ENCODE results near the gene DUSP28.
A peak's percentile ranks its signal among the peaks of the same experiment; 100 is the strongest.
"Not testable (repeated sequence)": the region's sequence is repeated elsewhere in the genome, so short reads cannot be mapped to it uniquely, and the experiment has no call there.

DUSP28 gene

DNA sequence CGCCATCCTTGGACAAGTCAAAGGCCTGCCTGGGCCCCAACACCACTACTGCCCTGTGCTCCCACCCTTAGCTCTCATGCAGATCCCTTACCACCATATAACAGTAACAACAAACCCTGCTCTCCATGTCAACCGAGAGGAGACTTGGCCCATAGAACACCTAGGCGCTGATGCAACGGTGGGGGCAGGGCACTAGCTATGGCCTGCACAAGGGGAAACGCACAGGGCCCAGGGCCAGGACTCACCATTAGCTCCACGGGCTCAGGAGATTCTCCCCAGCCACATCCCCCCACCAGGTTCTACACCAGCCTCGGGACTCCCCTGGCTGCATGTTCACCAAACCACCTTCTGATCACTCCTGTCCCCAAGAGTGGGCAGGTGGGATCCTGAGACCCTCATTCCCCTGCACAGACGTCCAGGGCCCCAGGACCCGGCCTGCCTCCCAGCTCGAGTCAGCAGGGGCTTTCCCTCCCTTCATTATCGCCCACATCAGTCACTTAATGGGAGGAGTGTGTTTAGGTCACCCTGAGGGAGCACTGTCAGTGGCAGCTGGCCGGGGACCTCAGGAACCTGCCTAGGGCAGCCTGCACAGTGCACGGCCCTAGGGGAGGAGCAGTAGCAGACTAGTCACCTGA, 31.6 kb upstream of the DUSP28 start:
- DNase-seq: no peak

DNA sequence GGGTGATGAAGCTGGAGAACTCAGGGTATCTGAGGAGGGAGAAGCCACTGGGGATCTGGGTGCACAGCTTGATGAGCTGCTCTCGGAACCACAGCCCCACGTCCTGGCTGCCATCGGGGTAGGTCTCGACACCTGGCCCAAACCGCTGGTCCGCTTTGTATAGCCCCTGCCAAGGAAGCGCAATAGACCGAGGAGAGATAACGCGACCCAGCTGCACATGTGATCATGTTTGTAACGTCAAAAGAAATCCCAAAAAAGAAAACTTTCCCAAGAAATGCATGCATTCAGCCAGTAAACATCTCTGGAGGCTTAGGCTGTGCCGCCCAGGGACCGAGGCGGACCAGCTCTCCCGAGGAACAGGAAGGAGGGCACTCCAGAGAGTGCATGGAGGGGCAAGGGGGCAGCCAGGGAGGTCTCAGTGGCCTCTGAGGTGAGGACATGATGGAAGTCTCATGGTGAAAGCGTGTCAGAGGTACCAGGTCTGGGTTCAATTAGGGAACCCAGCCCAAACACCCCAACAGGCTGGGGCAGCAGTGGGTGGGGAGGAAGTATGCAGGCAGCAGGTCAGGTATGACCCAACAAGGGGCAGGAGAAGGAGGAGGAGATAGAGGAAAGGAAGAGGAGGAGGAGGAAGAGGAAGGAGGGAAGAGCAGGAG, 30.7 kb upstream of the DUSP28 start:
- no peak for DNase-seq

DNA sequence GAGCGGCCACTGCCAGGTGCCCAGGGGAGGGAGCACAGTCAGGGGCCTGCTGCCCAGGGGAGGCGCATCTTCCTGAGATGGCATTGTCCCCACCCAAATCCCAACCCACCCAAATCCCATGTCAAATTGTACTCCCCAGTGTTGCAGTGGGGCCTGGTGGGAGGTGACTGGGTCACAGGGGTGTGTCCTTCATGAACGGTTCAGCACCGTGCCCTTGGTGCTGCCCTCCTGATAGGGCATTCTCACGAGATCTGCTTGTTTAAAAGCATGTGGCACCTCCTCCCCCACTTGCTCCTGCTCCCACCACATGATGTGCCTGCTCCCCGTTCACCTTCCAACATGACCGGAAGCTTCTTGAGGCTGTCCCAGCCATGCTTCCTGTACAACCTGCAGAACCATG, 30.0 kb upstream of the DUSP28 start:
- no peak for DNase-seq

DNA sequence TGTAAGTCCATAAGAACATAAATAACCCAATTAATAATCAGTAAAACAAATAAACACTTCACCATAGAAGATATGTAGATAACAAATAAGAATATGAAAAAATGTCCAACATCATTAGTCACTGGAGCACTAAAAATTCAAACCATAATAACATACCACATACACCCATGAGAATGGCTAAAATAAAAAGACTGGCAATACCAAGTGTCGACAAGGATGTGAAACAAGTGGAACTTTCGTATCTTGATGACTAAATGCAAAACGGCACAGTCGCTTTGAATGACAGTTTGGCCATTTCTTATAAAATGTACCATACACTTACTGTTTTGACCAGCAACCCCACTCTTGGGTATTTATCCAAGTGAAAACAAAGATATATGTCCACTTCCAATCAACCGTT, 29.1 kb upstream of the DUSP28 start:
- DNase-seq: no peak

DNA sequence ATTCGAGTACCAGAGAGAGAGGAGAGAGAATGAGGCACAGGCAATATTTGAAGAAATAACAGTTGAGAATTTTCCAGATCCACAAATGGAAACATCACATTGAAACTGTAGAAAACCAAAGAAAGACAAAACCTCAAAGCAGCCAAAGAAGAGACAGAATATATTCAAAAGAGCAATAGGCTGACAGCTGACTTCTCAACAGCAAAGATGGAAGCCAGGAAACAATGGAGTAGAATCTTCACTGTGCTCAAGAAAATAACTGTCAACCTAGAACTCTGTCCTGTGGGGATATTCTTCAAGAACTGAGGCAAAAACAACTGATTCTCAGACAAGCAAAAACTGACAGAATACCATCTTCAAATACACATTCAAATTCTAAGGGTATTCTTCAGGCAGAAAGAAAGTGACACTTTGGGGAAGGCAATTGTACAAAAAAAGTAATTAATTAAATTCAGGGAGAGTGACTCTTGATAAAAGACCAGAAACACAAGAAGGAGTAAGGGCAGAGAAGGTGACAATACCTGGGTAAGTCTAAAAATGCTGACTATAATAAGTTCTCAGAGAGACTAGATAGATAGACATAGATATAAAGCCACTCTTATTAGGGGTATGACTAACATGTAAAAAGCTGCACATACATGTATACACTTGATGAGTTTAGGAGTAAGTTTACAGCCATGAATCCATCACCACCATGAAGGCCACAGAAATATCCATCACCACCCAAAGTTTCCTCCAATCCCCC, 28.0 kb upstream of the DUSP28 start:
- DNase-seq: no peak

DNA sequence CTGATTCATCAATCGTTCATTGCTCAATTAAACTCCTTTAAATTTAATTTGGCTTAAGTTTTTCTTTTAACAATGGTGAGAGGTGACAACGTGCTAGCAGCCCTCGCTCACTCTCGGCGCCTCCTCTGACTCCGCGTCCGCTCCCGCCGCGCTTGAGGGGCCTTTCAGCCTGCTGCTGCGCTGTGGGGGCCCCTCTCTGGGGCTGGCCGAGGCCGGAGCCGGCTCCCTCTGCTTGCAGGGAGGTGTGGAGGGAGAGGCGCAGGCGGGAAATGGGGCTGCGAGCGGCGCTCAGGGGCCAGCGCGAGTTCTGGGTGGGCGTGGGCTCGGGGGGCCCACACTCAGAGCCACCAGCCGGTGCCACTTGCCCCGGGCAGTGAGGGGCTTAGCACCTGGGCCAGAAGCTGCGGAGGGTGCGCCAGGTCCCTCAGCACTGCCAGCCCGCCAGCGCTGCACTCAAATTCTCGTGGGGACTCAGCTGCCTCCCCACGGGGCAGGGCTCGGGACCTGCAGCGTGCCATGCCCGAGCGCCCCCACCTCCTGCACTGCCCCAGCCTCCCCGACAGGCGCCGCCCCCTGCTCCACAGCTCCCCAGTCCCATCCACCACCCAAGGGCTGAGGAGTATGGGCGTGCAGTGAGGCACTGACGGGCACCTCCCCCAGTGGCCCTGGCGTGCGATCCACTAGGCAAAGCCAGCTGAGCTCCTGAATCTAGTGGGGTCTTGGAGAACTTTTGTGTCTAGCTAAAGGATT, 22.0 kb upstream of the DUSP28 start:
- DNase-seq: no peak

DNA sequence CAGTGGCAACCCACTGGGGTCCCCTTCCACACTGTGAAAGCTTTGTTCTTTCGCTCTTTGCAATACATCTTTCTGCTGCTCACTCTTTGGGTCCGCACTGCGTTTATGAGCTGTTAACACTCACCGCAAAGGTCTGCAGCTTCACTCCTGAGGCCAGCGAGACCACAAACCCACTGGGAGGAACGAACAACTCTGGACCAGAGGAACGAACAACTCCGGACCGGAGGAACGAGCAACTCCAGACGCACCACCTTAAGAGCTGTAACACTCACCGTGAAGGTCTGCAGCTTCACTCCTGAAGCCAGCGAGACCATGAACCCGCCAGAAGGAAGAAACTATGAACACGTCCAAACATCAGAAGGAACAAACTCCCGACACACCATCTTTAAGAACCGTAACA, 21.1 kb upstream of the DUSP28 start:
- not testable (repeated sequence) for DNase-seq

DNA sequence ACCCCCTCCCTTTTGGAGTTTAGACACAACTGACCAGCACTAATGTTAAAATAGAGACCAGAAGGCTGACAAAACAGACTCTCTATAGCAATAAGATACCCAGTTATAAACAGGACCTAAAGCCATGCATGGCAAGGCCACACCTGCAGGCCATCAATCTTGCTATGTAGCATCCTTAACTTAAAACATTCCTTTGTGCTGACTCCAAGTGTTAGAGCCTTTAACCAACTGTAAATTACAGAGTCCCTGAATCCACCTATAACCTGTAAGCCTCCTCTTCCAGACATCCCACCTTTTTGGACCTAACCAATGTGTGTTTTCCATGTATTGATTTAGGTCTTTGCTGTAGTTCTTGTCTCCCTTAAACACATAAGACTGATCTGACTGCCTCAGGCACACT, 20.3 kb upstream of the DUSP28 start:
- DNase-seq: no peak

DNA sequence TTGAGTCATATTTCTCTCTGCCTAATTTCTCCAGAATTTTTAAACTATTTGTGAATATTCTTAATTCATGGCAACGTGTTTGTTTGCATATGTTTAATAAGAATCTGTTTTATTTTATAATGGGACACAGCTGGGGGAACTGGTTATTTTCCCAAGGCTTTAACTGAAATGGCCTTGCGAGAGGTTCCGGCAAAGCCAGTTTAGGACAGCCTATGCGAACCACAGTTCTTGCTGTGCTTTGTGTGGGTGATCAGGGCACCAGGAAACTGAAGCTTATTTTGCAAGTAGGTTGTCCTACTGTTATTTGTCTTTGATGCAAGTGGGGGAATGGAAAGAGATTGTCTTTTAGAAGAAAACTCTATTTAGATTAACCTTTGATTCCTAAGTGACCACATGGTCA, 8.9 kb upstream of the DUSP28 start:
- no peak for DNase-seq

DNA sequence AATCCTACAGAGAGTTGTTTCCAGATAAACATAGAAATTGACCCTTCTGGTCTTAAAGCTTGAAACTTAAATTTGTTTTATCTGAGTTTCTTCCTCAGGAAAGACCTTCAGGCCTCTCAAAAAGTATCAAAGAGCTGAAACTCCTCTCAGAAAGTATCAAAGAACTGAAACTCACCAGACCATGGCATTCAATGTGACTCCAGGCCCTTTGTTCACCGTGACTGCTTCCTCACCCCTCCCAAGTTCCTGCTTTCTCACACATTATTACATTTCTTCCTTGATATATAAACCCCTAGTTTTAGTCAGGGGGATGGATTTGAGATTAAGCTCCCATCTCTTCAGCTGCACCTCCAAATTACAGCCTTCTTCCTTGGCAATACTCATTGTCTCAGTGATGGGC, 8.3 kb upstream of the DUSP28 start:
- no peak for DNase-seq

DNA sequence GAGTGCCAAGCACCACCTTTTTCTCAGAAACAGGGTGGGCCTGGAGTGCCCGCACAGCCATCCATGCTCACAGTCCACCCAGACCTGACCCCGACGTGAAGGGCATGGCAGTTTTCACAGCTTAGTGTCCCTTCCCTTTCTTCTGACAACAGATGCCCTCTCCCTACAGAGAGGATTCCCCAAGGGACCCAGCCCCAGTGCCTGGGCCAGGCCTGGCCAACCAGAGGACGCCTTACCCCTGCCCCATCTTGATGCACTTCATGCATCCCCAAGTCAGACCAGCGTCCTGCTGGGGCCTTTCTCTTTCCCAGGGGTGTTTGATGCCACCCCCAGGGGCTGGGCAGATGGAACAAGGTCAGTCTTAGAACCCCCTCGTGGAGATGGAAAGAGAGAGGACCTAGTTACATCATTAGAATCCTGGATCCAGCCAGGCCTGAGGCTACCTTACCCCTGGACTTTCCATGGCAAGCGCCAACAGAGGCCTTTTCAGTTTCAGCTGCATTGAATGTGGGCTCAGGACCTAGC, 6.1 kb upstream of the DUSP28 start:
- DNase-seq: no peak

DNA sequence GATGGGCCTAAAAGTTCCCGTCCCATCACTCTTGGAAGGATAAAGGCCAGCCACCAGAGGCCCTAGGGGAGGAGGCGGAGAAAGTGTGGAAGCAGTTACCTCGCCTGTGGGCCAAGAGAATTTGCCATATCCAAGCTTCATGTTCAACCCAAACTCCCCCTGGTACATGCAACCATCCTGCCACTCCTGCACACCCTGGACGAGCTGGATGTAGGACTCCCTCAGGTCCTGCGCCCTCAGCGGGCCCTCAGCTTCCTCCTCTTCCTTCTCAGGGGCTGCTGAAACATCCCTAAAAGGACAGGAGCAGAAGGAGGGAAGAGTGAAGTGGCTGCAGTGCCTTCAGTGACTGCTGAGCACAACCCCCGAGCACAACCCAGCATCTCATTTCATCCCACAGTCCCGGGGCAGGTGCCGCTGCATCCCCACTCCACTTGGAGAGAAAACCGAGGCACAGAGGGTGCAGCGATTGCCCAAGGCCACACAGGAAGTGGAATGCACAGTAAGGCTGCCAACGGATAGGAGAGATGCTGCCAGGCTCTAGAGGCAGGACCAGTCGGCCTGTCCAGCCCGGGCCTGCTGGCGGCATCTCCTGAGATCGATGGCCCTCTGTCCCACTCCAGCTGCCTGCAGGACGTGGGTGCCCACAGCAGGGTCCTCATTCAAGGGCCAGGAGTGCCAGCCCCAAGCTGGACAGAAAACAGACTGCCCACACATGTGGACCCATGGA, 5.2 kb upstream of the DUSP28 start:
- no peak for DNase-seq

DNA sequence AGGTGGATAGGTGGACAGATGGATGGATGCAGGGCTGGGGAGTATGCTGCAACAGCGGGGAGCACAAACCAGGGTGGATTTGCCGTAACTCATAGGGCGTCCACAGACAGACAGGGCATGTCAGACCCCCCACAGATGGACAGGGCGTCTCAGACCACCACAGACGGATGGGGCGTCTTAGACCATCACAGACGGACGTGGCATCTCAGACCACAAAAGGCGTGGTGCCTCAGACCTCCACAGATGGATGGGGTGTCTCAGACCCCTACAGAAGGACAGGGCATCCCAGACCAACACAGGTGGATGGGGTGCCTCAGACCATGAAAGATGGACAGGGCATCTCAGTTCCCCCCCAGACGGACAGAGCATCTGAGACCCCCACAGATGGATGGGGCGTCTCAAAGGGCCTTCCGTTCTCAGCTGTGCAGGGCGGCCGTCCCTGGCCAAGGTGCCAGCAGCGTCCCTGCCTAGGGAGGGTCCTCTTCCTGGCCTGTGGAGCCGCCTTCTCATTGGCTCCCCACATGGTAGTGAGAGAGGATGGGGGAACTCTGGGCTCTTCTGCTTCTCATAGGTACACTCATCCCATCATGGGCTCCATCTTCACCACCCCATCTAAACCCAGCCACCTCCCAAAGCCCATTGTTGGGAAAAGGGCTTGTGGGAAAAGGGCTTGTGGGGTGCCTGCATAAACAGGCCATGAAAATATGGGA, 4.5 kb upstream of the DUSP28 start:
- no peak for DNase-seq

DNA sequence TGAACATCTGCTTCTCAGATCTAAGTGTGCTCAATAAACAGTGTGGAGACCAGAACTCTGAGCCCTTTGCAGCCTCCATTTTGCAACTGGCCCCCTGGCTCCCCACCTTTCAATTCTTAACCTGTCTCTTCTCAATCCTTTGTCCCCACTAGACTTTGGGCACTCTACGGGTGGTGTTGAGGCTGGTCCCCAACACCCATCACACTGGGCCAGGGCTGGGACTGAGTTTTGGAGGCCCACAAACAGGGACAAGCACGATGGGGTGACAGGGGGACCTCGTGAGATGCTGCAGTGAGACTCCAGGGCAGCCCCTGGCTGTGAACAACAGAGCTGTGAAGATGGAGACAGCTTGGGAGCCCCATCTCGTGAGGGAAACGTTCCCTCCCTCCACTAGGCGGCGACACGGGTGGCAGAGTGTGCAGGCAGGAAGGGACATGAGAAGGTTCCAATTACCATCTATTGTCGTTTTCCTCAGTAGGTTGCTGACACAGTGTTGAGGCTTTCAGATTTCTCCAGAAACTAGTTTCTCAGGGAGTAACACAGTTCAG, 3.5 kb upstream of the DUSP28 start:
- DNase-seq: peak; percentile 77

DNA sequence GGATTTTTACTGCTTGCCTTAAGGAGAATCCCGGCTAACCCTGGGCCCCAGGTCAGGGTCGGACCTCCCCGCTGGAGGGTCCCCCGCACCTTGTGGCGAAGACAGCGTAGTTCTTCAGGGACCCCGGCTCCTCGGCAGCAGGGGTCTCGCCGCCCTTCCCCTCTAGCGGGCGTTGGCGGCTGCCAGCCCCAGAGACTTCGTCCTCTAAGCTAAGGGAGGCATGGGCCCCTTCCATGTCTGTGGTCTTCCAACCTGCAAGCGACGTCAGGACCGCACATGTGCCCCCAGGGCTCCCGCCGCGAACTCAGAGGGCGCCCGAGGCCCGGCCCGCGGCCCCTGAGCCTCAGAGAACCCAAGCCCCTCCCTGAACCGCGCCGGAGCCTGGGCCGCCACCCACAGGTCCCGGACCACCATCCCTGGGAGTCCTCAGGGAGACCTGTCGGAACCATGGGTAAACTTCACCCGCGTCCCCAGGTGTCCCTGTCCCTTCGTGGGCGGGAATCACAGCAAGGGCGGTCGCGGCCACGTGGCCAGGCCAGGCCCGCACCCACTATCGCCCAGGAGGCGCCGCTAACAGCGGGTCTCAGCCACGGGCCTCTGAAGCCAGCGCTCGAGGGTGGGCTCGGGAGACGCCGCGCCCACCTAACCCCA, 2.9 kb upstream of the DUSP28 start:
- DNase-seq: no peak

DNA sequence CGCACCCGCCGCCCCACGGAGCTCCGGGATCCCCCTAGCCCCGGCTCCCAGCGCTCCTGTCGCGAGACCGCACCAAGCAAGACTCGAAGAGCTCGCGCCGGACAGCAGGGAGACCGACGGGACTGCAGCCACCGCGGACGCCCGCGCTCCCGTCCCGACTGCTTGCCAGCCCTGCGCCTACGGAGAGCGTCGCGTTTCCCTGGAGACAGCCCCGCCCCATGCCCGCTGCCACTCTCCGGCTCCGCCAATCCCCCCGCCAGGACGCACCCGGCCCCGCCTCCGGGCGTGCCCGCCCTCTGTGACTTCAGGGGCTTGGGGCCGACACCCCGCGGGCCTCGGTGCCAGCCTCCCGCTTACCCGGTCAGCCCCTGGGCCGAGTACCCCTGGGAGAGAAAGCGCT, 2.3 kb upstream of the DUSP28 start, which contains the start of gene ANKMY1:
ANKMY1 (minus strand) TSS at position 181 of the 400 bp plus-strand sequence. CDS start 653 bp downstream, outside the sequence.
- peak; percentile 65 for DNase-seq

DNA sequence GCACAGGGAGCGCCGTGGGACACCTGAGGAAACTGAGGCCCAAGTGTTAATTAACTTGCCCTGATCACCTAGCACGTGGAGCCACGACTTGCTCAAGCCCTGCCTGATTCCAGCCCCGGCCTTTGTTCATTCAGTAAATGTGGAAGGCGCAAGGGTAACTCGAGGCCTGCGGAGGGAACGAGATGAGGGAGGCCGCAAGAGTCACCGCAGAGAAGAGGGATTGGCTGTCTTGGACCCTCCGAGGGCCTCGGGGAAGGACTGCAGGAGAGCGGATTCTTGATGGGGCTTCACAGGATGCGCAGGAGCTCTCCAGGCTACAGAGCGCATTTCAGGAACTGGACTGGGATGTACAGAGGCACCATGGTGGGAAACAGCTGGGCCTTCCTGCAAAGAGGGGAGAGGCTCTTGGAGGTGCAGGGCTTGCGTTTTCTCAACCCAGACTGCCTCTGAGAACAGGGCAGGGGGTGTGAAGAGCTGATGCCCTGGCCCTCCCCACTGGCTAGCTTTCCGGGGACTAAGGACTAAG, 1.9 kb upstream of the DUSP28 start:
- DNase-seq: no peak

DNA sequence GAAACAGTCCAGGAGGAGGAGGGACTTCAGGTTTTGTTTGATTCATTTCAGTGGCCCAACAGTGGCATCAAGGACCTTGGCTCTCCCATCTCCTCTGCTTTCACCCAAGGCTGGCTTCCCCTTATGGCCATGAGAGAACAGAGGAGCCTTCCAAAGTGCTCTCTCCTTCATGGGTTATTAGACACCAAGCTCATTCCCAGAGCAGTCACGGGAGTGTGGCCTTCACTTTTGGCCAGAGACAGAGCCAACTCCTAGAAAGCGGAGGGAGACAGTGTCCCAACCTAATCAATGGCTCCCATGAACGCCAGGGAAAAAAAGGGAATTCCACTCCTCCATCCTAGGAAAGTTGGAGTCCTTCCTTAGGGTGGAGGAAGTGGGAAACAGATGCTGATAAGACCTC, 871 bp upstream of the DUSP28 start:
- DNase-seq: no peak

DNA sequence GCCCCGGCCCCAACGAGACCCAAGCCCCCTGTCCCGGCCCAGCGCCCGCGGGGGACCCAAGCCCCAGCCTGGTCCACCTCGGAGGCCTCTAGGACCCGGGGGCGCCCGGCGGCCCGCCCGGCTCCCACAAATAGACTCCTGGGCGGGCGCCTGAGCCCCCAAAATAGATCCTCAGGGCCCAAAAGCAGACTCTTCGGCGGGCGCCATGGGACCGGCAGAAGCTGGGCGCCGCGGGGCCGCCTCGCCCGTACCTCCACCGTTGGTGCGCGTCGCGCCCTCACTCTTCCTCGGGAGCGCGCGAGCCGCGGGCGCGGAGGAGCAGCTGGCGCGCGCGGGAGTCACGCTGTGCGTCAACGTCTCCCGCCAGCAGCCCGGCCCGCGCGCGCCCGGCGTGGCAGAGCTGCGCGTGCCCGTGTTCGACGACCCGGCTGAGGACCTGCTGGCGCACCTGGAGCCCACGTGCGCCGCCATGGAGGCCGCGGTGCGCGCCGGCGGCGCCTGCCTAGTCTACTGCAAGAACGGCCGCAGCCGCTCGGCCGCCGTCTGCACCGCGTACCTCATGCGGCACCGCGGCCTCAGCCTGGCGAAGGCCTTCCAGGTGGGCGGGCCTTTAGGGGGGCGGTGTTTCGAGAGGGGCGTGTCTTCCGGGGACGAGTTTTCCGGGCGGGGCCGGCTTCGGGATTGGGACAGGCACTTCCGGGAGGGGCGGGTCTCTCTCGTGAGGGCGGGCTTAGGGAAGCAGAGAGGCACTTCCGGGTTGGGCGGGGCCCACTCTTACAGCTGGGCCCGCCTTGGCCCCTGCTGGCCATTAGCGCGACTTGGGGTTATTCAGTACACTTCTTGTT, 545 bp downstream of the DUSP28 start:
- peak; percentile 100 for DNase-seq
